NB4 (cell line): ENCODE results near the gene PLEKHG4B.

Experiments used
- CTCF ChIP-seq: IDR thresholded peaks from one replicate; pipeline ENCODE4 v1.5.1; 2012; ENCODE audit warnings: low read depth, low read length
- MAX ChIP-seq: IDR thresholded peaks from 2 replicates; pipeline ENCODE4 v1.6.1; 2011; ENCODE audit warnings: low read depth, low read length
- MYC ChIP-seq: IDR thresholded peaks from 2 replicates; pipeline ENCODE4 v1.6.1; 2011; ENCODE audit warnings: low read depth, low read length
- POLR2A ChIP-seq: IDR thresholded peaks from 2 replicates; pipeline ENCODE4 v1.6.1; 2011; ENCODE audit warnings: mild to moderate bottlenecking; ENCODE audit not compliant: insufficient read length; ENCODE audit errors: extremely low read depth

GRCh38 chr5:119486-120097 is 27.6 kb downstream of the PLEKHG4B start:
- TF ChIP-seq POLR2A: no peak
- no peak for TF ChIP-seq CTCF
- no peak for TF ChIP-seq MYC
- TF ChIP-seq MAX: no peak
